Measurements from ENCODE around the gene CYLD. TPM values are rescaled to one million over a fixed set of nuclear protein-coding genes. Genes with fewer than 3 reads are reported as not detected.

The CYLD gene
- total and polyA plus RNA-seq, 2 donors from 2014 or later = 8.9 to 48.0 TPM

DNA sequence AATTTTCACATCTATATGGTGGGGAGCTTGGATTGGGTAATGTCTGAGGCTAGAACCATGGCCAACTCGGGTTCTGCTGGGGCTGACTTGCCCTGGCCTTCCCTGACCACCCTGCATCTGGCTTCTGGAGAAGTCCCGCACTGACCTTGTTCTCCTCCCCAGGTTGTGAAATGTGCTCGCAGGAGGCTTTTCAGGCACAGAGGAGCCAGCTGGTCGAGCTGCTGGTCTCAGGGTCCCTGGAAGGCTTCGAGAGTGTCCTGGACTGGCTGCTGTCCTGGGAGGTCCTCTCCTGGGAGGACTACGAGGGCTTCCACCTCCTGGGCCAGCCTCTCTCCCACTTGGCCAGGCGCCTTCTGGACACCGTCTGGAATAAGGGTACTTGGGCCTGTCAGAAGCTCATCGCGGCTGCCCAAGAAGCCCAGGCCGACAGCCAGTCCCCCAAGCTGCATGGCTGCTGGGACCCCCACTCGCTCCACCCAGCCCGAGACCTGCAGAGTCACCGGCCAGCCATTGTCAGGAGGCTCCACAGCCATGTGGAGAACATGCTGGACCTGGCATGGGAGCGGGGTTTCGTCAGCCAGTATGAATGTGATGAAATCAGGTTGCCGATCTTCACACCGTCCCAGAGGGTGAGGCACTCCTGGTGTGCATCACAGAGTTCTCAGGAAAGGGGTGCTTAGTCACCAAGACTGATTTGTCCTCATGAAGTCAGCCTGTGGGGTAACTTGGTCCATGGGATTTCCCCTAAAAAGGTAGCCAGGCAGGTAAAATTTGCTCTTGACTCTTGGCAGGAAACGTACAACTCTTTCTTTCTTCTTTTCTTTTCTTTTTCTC lies 42.3 kb upstream of the CYLD start:
- Histone ChIP-seq H3K9me3 (ENCODE audit: control insufficient read depth in 2 of 3, insufficient read depth in 1 of 3, low read length in 3 of 3) (peaks cover 0 to 3% (median 0%) of the 10 kb centered on the region in 3 donors), H3K27ac (ENCODE audit: low read depth in 2 of 2, low read length in 2 of 2) (no peak overlapping the region), H3K36me3 (ENCODE audit: control insufficient read depth in 2 of 3, insufficient read depth in 3 of 3, low read length in 3 of 3) (no peaks in the 10 kb centered on the region), H3K9ac (ENCODE audit: low read length in 3 of 3) (no peak overlapping the region), H3K27me3 (ENCODE audit: control insufficient read depth, insufficient read depth, low read length) (no peaks in the 10 kb centered on the region), H3K4me1 (ENCODE audit: control insufficient read depth in 2 of 3, insufficient read depth in 2 of 3, low read depth in 1 of 3, low read length in 3 of 3) (peaks cover 0 to 5% (median 0%) of the 10 kb centered on the region in 3 donors), H3K4me3 (ENCODE audit: low read length in 3 of 3) (no peak overlapping the region)
- TF ChIP-seq, protein P1, sequence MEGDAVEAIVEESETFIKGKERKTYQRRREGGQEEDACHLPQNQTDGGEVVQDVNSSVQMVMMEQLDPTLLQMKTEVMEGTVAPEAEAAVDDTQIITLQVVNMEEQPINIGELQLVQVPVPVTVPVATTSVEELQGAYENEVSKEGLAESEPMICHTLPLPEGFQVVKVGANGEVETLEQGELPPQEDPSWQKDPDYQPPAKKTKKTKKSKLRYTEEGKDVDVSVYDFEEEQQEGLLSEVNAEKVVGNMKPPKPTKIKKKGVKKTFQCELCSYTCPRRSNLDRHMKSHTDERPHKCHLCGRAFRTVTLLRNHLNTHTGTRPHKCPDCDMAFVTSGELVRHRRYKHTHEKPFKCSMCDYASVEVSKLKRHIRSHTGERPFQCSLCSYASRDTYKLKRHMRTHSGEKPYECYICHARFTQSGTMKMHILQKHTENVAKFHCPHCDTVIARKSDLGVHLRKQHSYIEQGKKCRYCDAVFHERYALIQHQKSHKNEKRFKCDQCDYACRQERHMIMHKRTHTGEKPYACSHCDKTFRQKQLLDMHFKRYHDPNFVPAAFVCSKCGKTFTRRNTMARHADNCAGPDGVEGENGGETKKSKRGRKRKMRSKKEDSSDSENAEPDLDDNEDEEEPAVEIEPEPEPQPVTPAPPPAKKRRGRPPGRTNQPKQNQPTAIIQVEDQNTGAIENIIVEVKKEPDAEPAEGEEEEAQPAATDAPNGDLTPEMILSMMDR (IDR thresholded peaks at IDR 0.05; ENCODE audit: borderline replicate concordance, extremely low read depth, insufficient read depth) = no peak
- intact Hi-C loops (cut with DNase I) = no loop called here
- FAIRE-seq (no peak), DNase-seq (peak in 1 of 5 donors; percentile 74)

DNA sequence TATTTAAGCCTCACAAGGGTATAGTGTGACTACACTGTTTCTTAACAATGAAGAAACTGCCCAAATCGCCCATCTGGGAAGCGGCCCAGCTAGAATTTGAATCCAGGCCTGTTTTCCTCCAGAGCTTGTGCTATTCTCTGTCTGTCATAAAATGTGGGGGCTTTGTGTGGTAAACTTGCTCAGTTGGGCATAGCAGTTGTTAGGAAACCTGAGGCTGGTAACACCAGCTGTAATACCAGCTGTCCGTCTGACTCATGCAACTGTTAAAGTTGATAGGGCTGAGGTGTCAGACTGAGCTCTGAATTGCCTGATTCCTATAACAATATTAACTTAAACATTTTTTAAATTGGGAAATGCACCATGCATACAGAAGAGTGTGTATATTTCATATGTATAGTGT lies 39.2 kb upstream of the CYLD start:
- Histone ChIP-seq H3K27me3 (ENCODE audit: control insufficient read depth, insufficient read depth, low read length) (no peaks in the 10 kb centered on the region), H3K9me3 (ENCODE audit: control insufficient read depth in 2 of 3, insufficient read depth in 1 of 3, low read length in 3 of 3) (peaks cover 0 to 11% (median 0%) of the 10 kb centered on the region in 3 donors), H3K27ac (ENCODE audit: low read depth in 2 of 2, low read length in 2 of 2) (no peak overlapping the region), H3K9ac (ENCODE audit: low read length in 3 of 3) (no peak overlapping the region), H3K36me3 (ENCODE audit: control insufficient read depth in 2 of 3, insufficient read depth in 3 of 3, low read length in 3 of 3) (no peaks in the 10 kb centered on the region), H3K4me1 (ENCODE audit: control insufficient read depth in 2 of 3, insufficient read depth in 2 of 3, low read depth in 1 of 3, low read length in 3 of 3) (no peaks in the 10 kb centered on the region), H3K4me3 (ENCODE audit: low read length in 3 of 3) (no peak overlapping the region)
- TF ChIP-seq, protein P1 (IDR thresholded peaks at IDR 0.05; ENCODE audit: borderline replicate concordance, extremely low read depth, insufficient read depth) = no peak
- DNase-seq (peak in 1 of 5 donors; percentile 54), FAIRE-seq (no peak)
- intact Hi-C loops (cut with DNase I) = no loop called here

DNA sequence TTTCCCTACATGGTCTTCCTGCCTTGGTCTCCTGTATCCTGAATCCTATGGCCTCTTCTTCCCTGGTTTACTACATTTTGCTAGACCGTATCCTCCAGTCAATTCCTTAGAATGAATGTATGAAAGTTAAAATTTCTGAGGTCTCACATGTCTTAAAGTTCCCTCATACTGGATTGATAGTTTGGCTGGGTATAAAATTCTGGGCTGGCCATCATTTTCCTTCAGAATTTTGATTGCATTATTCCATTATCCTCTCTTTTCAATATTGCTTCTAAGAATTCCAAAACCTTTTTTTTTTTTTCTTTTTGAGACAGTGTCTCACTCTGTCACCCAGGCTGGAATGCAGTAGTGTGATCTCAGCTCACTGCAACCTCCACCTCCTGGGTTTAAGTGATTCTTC lies 37.6 kb upstream of the CYLD start:
- Histone ChIP-seq H3K27ac (ENCODE audit: low read depth in 2 of 2, low read length in 2 of 2) (no peak overlapping the region), H3K27me3 (ENCODE audit: control insufficient read depth, insufficient read depth, low read length) (no peaks in the 10 kb centered on the region), H3K4me3 (ENCODE audit: low read length in 3 of 3) (no peak overlapping the region), H3K36me3 (ENCODE audit: control insufficient read depth in 2 of 3, insufficient read depth in 3 of 3, low read length in 3 of 3) (no peaks in the 10 kb centered on the region), H3K9ac (ENCODE audit: low read length in 3 of 3) (no peak overlapping the region), H3K4me1 (ENCODE audit: control insufficient read depth in 2 of 3, insufficient read depth in 2 of 3, low read depth in 1 of 3, low read length in 3 of 3) (no peaks in the 10 kb centered on the region), H3K9me3 (ENCODE audit: control insufficient read depth in 2 of 3, insufficient read depth in 1 of 3, low read length in 3 of 3) (peaks cover 0 to 11% (median 0%) of the 10 kb centered on the region in 3 donors)
- TF ChIP-seq, protein P1 (IDR thresholded peaks at IDR 0.05; ENCODE audit: borderline replicate concordance, extremely low read depth, insufficient read depth) = no peak
- intact Hi-C loops (cut with DNase I) = no loop called here
- DNase-seq (no peak), FAIRE-seq (no peak)
